H54 (cell line): ENCODE data around the gene FAM210B.

Experiments used
- DNase-seq: peaks from one replicate; pipeline ENCODE4 v3.0.0; 2011; ENCODE audit warnings: low spot score, mixed read lengths; ENCODE audit not compliant: insufficient read length
- FAIRE-seq: peaks from 3 replicates; lab custom pipeline; 2011; peaks lifted over from hg19 to GRCh38; lab: Jason Lieb, UNC
- POLR2A ChIP-seq: IDR thresholded peaks from 2 replicates; pipeline ENCODE4 v1.6.1; 2011; ENCODE audit warnings: low read depth, mild to moderate bottlenecking, low read length

Gene FAM210B

DNA sequence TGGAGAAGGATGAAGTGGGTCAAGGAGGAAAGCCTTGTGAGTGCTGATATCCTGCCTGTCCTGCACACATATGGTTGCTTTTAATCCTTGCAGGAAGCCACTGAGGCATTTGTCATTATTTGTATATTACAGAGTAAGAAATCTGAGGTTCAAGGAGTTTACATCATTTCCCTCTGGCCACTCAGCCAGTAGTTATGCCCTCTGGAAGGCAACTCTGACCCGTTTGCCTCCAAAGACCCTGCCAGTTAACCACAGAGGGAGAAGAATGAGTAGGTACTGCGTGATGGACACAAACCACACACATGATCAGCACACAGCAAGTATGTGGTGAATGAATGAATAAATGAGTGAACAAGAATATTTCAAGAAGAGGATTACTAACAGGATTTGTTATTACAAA lies 7.9 kb upstream of the FAM210B start:
- FAIRE-seq (no peak), DNase-seq (no peak)
- no peak for TF ChIP-seq POLR2A

DNA sequence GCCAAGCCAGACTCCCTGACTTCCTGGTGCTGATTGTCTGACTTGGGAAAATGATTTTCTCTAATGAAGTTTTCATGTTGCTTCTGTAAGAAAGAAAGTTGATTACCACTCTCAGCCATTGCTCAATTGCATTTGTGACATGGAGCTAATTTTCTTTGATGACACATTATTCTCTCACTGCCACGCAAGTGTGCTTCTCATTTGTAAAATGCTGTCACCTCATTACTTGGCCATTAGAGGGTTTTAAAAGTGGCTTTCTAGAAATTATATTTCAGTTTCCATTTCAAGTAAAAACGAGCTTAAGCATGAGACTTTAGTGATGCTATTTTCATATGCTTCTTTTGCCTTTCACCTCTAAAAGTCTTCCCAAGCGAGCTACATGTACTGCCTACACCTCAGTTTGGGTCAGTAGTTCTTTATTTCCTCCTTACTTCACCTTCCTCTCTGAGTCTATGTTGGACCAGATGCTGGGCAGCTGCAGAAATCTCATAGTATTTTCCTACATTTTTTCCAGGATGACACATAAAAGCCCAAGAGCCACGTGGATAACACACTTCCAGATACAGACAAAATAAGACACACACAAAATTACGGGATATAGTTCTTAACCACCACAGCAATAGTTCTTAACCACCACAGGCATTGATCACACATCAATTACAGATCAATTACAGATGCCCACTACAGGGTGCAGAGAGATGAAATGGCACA lies 6.3 kb upstream of the FAM210B start:
- no peak for TF ChIP-seq POLR2A
- no peak for DNase-seq
- FAIRE-seq = no peak

DNA sequence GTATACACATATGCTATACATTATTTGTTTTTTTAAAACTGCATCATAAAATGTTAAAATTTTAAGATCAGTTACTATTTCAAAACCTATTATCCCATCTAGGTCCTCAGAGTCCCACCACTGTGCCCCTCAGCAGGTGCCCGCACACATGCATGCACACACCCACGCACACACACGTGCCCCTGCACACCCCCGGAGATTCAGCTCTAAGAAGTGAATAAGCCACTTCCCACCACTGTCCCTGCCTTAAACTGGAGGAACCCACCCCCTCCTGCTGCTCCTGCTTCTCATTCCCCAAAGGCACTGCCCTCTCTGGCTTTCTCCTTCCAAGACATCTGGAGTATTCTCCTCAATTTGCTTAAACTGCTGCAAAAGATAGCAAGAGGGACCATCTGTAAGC lies 5.4 kb upstream of the FAM210B start:
- no peak for DNase-seq
- no peak for TF ChIP-seq POLR2A
- FAIRE-seq = no peak

DNA sequence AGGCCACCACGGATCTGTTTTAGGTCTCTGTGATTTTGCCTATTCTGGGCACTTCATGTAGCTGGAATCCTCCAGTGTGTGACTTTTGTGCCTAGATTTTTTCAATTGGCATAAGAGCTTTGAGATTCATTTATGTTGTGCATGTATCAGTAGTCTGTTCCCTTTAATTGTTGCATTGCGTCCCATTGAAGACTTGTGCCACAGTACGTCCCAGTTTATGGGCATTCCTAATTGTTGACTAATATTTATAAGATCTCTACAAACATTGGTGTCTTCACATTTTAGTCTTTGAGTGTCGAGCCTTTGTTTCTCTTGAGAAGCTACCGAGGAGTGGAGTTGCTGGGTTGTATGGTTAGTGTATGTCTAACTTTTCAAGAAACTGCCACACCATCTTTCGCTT lies 704 bp upstream of the FAM210B start:
- no peak for TF ChIP-seq POLR2A
- no peak for FAIRE-seq

DNA sequence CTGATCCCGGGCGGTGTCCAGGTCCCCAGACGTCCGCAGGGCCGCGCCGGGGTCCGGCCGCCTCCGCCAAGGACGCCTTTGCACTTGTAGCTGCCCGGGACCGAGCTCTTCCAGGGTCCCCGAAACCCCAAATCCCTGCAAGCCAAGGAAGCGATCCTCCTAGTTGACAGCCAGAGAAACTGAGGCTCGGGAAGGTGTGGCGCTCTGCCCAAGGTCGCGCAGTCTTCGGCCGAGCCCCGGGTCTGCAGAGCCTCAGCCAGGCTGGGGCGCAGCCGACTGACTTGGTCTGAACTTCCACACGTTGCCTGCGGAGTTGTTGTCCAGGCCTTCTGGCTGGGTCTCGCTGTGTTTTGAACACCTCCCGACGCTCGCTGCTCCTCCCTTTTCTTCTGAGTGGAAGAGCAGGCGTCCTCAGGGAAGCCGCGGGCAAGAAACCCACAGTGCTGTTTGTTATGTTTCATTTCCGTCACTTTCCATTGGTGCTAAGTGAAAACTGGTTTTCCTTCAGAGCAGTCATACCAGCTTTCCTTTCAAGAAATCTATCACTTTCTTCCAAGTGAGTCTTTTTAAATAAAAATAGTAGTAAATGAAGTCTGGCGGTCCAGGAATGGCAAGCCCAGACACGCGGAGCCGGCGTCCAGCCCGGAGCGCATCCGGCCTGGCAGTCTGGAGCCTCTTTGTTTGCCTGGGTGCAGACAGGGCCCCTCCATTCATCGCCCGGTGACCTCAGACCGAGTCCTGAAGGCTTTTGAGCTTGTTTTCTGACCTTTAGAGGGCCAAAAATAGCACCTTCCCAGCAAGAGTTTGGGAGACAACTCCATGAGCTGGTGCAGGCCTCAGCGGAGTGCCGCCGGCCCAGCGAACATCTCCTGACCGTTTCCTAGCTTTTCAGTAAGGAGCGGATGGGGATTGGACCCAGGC lies 698 bp downstream of the FAM210B start:
- FAIRE-seq = no peak
- peak; percentile 73 for DNase-seq
- no peak for TF ChIP-seq POLR2A

More for the DNA sequence above, 704 bp upstream of the FAM210B start:
- no peak for DNase-seq

DNA sequence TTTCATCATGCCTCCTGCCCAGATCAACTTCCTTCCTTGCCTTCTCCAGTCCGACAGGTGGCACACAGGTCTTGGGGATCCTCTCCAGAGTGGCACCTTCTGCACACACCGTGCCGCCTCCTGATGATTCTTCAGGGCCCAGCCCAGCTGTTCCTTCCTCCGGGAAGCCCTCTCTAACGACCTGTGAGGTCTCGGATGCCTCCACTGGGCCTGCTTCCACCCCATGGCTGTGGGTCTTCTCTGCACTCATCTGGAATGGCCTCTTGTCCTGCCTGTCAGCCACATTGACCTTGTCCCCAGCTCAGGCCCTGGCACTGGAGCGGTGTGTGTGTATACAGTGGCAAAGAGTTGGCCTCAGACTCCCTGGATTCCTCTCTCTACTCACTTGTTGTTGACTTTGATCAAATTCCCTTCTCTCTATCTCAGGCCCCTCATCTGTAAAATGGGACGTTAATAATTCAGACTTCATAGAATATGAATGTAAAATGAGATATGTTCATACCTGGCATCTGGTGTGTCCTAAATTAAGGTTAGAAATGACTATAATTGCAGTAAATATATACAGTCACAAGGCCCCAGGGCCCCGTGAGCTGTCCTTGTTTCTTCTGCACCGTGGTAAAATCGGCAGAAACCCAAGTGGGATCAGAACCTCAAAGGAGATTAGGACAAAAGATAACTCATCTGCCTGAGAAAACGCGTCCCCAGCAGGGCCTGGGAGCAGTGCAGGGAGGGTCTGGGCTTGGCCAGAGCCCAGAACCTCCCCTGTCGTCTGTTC lies 1.5 kb downstream of the FAM210B start:
- FAIRE-seq (no peak), DNase-seq (no peak)
- TF ChIP-seq POLR2A = no peak

DNA sequence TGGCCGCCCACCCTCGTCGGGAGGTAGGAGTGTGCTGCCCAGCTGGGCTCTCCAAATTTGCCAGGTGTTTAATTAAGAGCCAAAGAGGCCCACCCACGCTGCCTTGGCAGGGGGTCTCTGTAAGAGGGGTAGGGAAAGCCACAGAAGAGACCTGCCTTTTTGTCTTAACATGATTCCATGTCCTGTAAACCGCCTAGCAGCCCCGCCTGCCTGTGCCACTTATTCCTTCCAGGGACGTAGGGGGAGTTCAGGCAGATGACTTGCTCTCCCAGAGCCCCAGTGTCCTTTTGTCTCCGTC lies 2.1 kb downstream of the FAM210B start:
- no peak for DNase-seq
- TF ChIP-seq POLR2A = no peak
- no peak for FAIRE-seq

DNA sequence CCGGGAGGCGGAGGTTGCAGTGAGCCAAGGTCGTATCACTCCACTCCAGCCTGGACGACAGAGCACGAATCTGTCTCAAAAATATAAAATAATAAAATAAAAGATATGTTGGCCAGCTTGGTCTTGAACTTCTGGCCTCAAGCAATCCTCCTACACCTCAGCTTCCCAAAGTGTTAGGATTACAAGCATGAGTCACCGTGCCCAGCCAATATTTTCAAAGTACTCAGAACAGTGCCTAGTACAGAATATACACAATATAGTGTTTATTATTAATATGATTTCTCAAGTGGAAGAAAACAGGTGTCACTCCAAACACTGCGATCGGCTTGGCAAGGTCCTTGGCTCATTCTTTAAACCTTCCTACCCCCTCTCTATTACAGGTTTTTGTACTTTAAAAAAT lies 3.1 kb downstream of the FAM210B start:
- FAIRE-seq = no peak
- no peak for DNase-seq
- TF ChIP-seq POLR2A = no peak

DNA sequence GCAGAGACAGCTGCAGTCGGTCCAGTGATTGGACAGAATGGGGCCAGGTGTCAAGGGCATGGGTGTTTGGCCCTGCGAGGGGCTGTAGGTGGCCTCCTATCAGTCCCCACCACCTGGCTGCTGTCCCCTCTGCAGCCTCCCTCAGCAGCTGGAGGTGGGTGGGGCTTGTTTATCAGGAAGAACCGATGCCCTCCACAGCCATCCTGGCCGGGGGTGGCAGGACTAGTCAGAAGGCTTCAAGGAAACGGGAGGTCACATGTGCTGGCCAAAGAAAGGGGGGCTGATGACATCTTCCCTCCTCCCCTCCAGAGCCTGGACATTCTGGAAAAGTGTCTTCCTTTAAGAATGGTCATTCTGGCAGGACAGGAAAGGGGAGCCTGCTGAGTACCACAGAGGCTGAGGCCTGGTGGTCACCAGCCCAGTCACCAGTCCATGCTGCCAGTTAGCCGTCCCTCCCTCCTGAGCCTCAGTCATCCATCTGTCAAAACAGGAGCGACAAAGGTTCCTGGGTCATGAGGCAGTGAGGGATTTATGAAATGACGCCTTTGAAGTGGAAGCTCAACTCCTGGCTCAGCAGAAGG lies 4.1 kb downstream of the FAM210B start:
- no peak for TF ChIP-seq POLR2A

DNA sequence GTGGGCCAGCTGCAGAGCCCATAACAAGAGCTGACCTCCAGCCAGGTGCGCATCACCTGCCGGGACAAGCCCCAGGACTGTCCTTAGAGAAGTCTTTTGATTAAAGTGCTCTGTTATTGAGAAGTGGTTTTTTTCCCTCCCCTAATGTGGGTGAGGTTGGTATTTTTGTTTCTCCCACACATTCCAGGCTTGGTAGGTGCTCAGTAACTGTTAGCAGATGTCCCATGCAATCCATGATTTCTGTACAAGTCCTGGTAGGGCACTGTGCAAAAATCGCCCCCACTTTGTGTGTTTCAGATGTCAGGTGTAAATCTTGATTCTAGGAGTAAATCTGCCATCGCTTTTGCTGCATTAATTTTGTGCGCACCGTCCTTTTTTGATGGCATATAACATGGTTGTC lies 4.7 kb downstream of the FAM210B start:
- no peak for FAIRE-seq
- DNase-seq = no peak
- TF ChIP-seq POLR2A = no peak

More for the DNA sequence above, 4.1 kb downstream of the FAM210B start:
- no peak for FAIRE-seq
- DNase-seq = no peak

DNA sequence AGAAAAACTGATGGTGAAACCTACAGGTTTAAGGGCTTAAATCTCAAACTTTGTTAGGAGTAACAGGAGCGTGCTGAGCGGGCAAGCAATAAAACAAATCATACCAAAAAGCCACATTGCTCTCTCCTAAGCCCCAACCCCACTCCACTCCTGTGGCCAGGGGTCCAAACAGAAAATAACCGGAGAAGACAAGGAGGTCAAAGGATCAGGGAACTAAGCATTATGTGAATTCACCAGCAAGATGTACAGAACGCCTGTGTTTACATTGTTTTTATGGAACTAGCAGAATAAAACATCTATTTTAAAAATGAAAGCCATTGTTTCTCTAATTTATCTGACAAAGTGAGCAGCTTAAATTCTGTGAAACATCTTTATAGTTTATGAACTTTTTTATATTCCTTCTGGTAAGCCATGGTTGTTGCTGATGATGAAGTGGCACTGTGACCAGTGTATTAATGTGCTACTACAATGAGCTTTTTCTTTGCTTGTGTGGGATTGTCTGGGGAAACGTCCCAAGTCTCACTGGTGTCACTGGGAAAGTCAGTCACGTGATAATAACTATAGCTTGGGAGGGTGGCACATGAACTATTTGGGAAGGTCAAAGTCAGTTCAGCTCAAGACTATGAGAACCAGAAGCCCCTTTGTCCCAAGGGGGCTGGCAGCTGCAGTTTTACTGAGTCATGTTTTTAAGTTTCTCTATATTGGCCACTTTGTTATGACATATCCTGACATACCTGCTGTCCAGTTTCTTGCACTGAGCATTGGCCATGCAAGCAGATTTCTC lies 9.8 kb downstream of the FAM210B start:
- FAIRE-seq (no peak), DNase-seq (no peak)
- TF ChIP-seq POLR2A = no peak

DNA sequence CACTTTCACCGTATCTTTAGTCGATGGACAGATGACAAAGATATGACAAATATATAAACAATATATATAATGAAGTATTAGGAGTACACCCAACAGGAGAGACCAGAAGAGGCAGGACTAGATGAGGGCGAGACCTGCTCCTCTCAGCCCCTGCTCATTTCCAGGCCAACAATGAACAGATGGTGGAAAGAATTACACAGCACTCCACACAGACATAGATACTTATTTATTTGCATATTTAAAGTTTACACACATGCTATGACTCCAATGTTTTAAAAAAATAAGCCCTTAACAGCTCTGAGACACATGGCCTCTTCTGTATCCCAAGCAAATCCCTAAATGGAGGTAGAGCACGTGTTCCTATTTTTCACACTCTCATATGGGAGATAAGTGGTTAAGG lies 10.4 kb downstream of the FAM210B start:
- TF ChIP-seq POLR2A = no peak
- DNase-seq (no peak), FAIRE-seq (no peak)

DNA sequence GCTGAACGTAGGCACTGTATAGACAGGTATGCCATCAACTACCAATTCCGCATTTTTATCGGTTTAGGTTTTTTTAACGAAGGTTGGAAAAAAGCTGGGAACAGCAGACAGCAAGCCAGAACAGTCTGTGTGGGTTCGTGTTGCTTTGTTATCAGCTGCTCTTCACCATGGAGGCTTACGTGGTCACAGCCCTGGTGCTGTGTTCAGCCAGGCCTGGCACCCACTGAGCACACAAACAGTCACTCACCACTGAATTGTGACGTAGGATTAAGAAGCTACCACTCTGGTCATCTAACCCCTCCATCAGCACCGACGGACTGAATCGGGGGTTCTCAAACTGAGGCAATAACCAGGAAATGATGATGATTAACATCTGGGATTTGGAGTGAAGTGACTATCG lies 13.2 kb downstream of the FAM210B start:
- FAIRE-seq = no peak

More for the DNA sequence above, 13.2 kb downstream of the FAM210B start:
- no peak for TF ChIP-seq POLR2A
- no peak for DNase-seq
